Breast epithelium (tissue), 4 donors: ENCODE results near the gene SLC9A8. TPM values are rescaled to one million over a fixed set of nuclear protein-coding genes. Genes with fewer than 3 reads are reported as not detected.

ENCODE experiments used
- DNase-seq, 2 donors: peaks; one replicate each; pipeline ENCODE4 v3.0.0-alpha.2; 2019; ENCODE audit warnings: low spot score in 2 of 2
- H3K27ac ChIP-seq, 2 donors: fragments of 200-600 bp; sonication (generic) in 1 of 2; one replicate each; pipeline ENCODE4 v1.5.1; 2016 to 2019; ENCODE audit warnings: mild to moderate bottlenecking in 1 of 2
- H3K27me3 ChIP-seq, 2 donors: fragments of 200-600 bp; sonication (generic) in 1 of 2; one replicate each; pipeline versions ENCODE4 v1.5.1 to v1.6.0; 2017 to 2019; ENCODE audit warnings: control low read depth in 1 of 2, mild to moderate bottlenecking in 1 of 2
- H3K36me3 ChIP-seq: fragments of 200-600 bp; one replicate; pipeline ENCODE4 v1.5.1; 2019
- H3K4me1 ChIP-seq, 2 donors: fragments of 200-600 bp; sonication (generic); one replicate each; pipeline ENCODE4 v1.5.1; 2016 to 2019; ENCODE audit warnings: control low read depth in 1 of 2
- H3K4me3 ChIP-seq, 3 donors: fragments of 200-600 bp; sonication (generic); 1 replicate in 2 of 3; 2 replicates in 1 of 3; pipeline ENCODE4 v1.5.1; 2016 to 2019; ENCODE audit warnings: mild to moderate bottlenecking in 3 of 3, moderate library complexity in 2 of 3
- H3K9me3 ChIP-seq, 2 donors: fragments of 200-600 bp; sonication (generic) in 1 of 2; one replicate each; pipeline ENCODE4 v1.5.1; 2016 to 2019; ENCODE audit warnings: control low read depth in 1 of 2
- CTCF ChIP-seq, 3 donors: fragments of 450-650 bp; IDR thresholded peaks; one replicate each; pipeline ENCODE4 v1.5.1; 2016 to 2017; ENCODE audit warnings: antibody characterized with exemption in 3 of 3, mild to moderate bottlenecking in 3 of 3, moderate library complexity in 3 of 3
- POLR2A ChIP-seq: fragments of 450-650 bp; IDR thresholded peaks from one replicate; pipeline ENCODE4 v1.6.1; 2016; ENCODE audit warnings: antibody characterized with exemption, mild to moderate bottlenecking, moderate library complexity
- POLR2AphosphoS5 ChIP-seq, 3 donors: sonication (generic); formaldehyde crosslinking; IDR thresholded peaks; one replicate each; pipeline ENCODE4 v1.6.1; 2017; ENCODE audit warnings: antibody characterized with exemption in 3 of 3
- intact Hi-C: fragments of 100-400 bp; cut with DNase I; formaldehyde crosslinking; loops from one replicate; pipeline ENCODE4 v1.15.1; 2023; ENCODE audit warnings: low total_unique reads
- total RNA-seq, 3 donors: library from RNA; depleted of rRNA; stranded (reverse); fragments of >200 nt; gene quantifications; one replicate each; pipeline ENCODE4 v1.1.0, GENCODE V29; 2016

The SLC9A8 gene
- total RNA-seq, 3 donors from 2014 or later: 11.8 to 13.5 (median 13.3) TPM

GRCh38 chr20:49835031-49835430 lies 22.4 kb downstream of the SLC9A8 start:
- Histone ChIP-seq H3K27ac (no peak overlapping the region), H3K9me3 (no peaks in the 10 kb centered on the region), H3K27me3 (no peaks in the 10 kb centered on the region), H3K36me3 (no peaks in the 10 kb centered on the region), H3K4me1 (no peaks in the 10 kb centered on the region), H3K4me3 (no peak overlapping the region)
- DNase-seq: no peak
- no peak for TF ChIP-seq CTCF (IDR thresholded peaks at IDR 0.05)
- TF ChIP-seq POLR2A: no peak
- TF ChIP-seq POLR2AphosphoS5 (IDR thresholded peaks at IDR 0.05): no peak
- intact Hi-C loops: no loop called here

- H3K4me3 ChIP-seq: no peak overlapping the region
- H3K4me1 ChIP-seq: no peaks in the 10 kb centered on the region
- no peaks in the 10 kb centered on the region for H3K9me3 ChIP-seq
- no peaks in the 10 kb centered on the region for H3K27me3 ChIP-seq
- DNase-seq: no peak
- no peak for TF ChIP-seq CTCF (IDR thresholded peaks at IDR 0.05)
- TF ChIP-seq POLR2A: no peak
- no peak for TF ChIP-seq POLR2AphosphoS5 (IDR thresholded peaks at IDR 0.05)
- no peak overlapping the region for H3K27ac ChIP-seq
- H3K36me3 ChIP-seq: no peaks in the 10 kb centered on the region
- intact Hi-C loops: no loop called here
Observed at GRCh38 chr20:49838546-49838945, 25.9 kb downstream of the SLC9A8 start.

GRCh38 chr20:49843139-49843538 lies 30.5 kb downstream of the SLC9A8 start:
- DNase-seq: no peak
- TF ChIP-seq POLR2A (no peak), POLR2AphosphoS5 (IDR thresholded peaks at IDR 0.05) (no peak), CTCF (IDR thresholded peaks at IDR 0.05) (no peak)
- H3K27ac ChIP-seq: no peak overlapping the region
- intact Hi-C loops: no loop called here
- no peak overlapping the region for H3K4me3 ChIP-seq
- H3K36me3 ChIP-seq: no peaks in the 10 kb centered on the region
- H3K4me1 ChIP-seq: no peaks in the 10 kb centered on the region
- H3K9me3 ChIP-seq: no peaks in the 10 kb centered on the region
- no peaks in the 10 kb centered on the region for H3K27me3 ChIP-seq

GRCh38 chr20:49843770-49844380 lies 31.2 kb downstream of the SLC9A8 start:
- Histone ChIP-seq H3K27me3 (no peaks in the 10 kb centered on the region), H3K36me3 (no peaks in the 10 kb centered on the region), H3K9me3 (no peaks in the 10 kb centered on the region), H3K4me3 (no peak overlapping the region), H3K4me1 (no peaks in the 10 kb centered on the region), H3K27ac (no peak overlapping the region)
- intact Hi-C loops: no loop called here
- no peak for DNase-seq
- TF ChIP-seq POLR2A (no peak), POLR2AphosphoS5 (IDR thresholded peaks at IDR 0.05) (no peak), CTCF (IDR thresholded peaks at IDR 0.05) (no peak)

- intact Hi-C loops: no loop called here
- Histone ChIP-seq H3K4me1 (no peaks in the 10 kb centered on the region), H3K27me3 (no peaks in the 10 kb centered on the region), H3K36me3 (no peaks in the 10 kb centered on the region), H3K27ac (no peak overlapping the region), H3K9me3 (no peaks in the 10 kb centered on the region), H3K4me3 (no peak overlapping the region)
- no peak for DNase-seq
- TF ChIP-seq POLR2AphosphoS5 (IDR thresholded peaks at IDR 0.05): no peak
- no peak for TF ChIP-seq CTCF (IDR thresholded peaks at IDR 0.05)
- no peak for TF ChIP-seq POLR2A
Observed at GRCh38 chr20:49845060-49845459, 32.4 kb downstream of the SLC9A8 start.
